NOMO-1 treated with dmso at 0.1 percent for 144 hours (cell line): ENCODE data around the gene GGA2.
A peak's percentile ranks its signal among the peaks of the same experiment; 100 is the strongest.
"Not testable (repeated sequence)": the region's sequence is repeated elsewhere in the genome, so short reads cannot be mapped to it uniquely, and the experiment has no call there.

Experiments
- DNase-seq: peaks from one replicate; lab custom pipeline; 2025; ENCODE audit not compliant: unreplicated experiment; lab: John Stamatoyannopoulos, UW

The GGA2 gene

DNA sequence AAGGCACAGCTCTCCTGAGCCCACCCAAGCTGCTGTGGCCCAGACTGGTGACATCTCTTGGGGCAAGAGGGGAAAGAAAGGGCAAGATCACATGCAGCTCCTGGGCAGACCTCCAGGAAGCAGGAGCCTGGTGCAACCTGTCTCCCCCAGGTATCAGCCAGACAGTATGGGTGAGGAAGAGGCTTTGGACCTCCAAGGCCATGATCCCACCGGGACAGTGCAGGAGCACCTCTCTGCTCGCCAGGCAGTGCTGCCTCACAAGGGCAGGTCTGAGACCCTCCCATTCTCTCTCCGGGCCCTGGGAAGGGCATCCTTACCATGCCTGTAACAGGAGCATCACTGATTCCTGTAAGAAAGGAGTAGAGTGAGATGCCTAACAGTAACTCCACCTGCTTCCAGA, 31.7 kb downstream of the GGA2 start:
- DNase-seq, result no peak

DNA sequence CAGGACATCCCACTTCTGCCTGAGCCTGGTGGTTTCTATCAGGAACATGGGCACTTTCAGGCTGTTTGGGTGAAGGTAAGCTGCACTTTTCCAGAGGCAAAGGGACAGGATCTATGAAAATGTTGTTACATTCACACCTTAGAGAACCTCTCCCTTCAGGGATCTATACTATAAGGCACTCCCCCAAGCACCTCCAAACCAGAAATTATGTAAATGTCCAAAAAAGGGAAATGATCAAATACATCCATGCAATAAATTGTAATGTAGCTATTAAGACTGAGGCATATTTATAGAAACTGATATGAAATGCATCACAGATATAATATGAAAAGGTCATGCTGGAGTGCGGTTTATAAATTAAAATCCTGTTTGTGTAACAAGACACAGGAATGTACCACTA, 34.0 kb downstream of the GGA2 start:
- no peak for DNase-seq

DNA sequence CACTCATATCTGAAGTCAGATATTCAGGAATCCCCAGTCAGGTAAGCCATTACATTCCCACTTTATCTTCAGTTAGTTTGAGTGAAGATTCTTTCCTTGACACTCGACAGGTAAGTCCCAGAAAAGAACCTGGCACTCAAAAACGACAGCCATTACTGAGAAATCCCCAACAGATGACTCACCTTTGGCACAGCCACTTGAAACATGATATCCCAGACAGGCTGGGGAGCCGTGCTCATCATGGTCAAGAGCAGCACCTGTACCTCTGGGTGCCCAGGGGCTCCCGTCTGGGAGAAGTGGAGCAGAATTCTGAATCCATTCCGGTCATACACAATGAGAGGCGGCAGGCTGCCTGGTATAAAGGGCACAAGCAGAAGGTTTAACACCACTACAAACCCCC, 40.5 kb downstream of the GGA2 start:
- no peak for DNase-seq

DNA sequence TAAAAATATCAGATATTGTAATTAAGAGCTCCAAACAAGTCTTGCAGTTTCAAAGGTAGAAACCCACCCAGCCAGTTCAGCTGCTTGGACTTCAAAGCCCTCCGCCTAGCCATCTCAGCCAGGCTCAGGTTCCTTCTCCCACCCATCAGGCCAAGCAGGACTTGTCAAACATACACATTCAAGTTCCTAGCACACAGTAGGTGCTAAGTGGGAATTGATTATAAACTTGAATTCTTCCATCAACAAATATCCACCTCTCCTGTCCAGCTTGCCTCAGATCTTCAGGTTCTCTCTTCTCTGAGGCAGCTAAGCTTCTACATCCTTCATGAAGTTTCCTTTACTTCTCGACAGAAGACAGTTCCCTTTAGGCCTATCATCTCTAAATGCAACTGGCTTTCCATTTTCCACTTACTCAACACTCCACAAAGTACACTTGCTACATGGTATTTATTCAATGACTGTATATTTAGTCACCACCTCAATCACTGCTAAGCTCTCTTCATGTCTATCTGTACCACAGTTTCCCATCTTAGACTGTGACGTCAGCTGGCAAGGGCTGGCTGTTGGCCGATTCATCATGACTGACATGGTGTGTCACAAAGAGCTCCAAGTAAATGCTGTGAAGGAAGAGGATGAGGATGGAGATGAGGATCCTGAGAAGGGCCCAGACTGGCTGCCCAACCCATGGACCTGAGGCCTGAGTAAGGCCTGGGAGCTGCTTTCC, 44.0 kb downstream of the GGA2 start:
- DNase-seq, result no peak

DNA sequence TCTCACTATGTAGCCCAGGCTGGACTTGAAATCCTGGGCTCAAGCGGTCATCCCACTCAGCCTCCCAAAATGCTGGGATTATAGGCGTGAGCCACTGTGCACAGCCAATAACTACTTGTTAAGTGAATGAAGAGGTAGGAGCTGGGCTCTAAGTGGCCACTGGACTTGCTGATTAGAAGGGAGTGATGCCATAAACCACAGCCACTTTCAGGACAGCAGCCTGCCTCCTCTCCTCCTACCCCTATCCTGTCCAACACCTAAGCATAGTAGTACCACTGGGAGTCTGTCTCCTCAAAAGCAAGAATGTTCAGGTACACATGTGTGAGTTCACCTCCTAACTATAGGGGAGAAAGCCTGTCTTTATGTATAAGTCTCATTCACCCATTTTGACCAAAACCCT, 45.1 kb downstream of the GGA2 start:
- no peak for DNase-seq

DNA sequence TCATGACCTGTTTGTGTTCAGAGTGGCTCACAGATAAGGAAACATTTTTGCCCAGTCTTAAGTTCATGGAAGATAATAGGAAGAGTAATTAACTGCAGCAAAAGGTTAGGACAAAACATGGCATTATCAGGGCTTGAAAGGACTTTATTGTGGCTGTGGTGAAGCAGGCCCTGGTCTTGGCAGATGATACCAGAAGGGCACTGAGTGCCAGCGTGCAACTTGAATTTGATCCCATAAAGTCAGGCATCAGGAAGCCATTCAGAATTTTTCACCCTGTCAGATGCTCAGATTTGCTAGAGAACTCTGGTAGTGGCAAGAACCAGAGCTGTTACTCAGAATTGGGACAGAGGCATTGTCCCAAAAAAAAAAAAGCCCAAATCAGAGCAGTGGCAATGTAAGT, 46.1 kb downstream of the GGA2 start:
- DNase-seq, result no peak

DNA sequence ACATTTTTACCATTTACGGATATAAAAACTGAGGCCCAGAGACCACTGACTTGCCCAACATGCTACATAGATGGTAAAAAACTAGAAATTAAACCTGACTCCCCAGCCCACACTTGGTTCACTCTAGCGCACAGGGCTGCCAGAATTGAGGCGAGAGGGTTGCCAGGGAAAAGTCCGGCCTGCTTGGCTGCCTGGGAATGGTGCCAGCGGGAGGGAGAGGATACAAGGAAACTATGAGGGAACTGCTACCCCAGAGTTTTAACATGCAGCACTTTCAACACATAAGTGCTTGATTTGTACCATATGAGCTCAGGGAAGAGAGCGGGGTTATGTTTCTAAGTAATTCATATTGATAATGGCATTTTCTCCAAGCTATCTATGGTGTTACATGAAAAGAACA, 47.3 kb downstream of the GGA2 start:
- DNase-seq, result not testable (repeated sequence)

DNA sequence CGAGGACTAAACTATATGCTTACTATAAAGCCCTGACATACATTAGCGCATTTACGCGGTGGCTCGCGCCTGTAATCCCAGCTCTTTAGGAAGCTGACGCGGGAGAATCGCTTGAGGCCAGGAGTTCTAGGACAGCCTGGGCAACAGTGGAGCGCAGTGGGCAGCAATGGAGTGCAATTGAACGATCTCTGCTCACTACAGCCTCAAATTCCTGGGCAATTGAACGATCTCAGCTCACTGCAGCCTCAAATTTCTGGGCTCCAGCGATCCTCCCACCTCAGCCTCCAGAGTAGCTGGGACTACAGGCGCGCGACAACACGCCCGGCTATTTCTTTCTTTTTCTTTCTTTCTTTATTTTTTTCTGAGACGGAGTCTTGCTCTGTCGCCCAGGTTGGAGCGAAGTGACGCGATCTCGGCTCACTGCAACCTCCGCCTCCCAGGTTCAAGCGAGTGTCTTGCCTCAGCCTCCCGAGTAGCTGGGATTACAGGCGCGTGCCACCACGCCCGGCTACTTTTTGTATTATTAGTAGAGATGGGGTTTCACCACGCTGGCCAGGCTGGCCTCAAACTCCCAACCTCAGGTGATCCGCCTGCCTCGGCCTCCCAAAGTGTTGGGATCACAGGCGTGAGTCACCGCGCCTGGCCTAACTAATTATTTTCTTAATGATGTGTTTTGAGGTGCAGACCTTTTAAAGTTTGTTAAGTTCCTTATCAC, 56.8 kb downstream of the GGA2 start:
- DNase-seq, result no peak

DNA sequence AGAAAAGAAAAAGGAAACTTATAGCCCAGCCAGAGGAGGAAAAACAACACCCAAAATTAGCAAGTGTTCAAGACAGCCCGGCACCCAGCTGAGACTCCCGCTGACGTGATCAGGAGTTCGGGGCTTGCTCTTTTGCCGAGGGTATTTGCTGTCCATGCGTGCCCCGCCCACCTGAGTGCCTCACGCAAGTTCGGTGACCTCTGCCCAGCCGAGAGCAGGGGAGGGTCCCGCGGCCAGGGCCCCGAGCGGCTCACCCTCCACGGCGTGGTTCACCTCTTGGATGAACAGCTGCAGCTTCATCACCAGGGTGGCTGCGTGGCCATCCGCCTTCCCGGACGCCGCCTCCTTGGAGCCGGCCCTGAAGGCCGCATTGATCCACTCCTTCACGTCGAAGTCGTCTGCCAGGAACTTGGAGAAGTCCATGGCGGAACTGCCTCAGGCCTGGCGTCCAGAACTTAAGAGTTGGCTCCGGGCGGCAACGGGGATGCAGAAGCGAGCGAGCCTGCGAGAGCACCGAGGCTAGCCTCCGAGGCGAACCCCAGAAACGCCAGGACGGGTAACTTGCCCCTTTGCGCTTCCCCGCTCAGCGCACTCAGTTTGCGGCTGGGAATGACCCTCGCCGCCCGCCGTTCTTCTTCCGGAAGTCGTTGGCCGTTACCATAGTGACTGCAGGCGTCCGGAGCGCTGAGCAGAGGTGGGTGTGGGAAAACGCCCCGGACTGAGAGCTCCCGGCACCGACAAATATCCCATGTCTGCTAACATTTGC, 57.5 kb downstream of the GGA2 start, which contains the start of gene COG7:
Gene COG7, minus strand, starts transcription at position 618 of the 766 bp plus-strand sequence. Its CDS starts 195 bp downstream, at position 423.
- peak; percentile 69 for DNase-seq

DNA sequence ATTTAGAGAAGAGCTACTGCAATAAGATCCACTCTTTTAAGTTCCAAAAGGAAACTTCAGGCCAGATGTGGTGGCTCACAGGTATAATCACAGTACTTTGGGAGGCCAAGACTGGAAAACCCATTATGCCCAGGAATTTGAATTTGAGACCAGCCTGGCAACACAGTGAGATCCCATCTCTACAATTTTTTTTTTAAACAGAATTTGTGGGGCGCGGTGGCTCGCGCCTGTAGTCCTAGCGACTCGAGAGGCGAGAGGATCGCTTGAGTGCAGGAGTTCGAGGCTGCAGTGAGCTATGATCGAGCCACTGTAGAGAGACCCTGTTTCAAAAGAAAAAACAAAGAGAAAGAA, 58.1 kb downstream of the GGA2 start:
- DNase-seq, result no peak

DNA sequence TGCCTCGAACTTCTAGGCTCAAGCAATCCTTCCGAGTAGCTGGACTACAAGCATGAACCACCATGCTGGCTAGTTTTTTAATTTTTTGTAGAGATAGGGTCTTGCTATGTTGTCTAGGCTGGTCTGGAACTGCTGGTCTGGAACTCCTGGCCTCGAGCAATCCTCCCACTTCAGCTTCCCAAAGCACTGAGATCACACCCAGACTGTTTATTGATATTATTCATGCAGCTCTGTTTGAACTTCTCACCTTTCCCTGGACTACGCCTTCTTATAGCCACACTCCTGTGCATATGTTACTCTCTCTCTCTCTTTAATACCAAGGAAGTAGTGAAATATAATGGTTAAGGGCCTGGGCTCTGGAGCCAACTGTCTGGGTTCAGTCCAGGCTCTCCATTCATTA, 61.9 kb downstream of the GGA2 start:
- no peak for DNase-seq

DNA sequence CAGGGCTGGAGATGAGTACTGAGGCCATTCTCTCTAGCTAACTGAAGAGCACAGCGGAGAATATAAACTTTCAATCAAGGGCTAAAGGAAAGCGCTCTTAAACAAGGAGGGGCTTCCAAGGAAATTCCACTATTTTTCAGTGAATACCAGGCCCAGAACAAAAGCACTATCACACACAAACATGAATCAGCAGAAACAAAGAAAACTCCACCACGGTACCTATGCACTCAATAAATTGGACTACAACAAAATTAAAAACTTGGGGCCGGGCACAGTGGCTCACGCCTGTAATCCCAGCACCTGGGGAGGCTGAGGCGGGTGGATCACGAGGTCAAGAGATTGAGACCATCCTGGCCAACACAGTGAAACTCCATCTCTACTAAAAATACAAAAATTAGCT, 72.8 kb downstream of the GGA2 start:
- not testable (repeated sequence) for DNase-seq

DNA sequence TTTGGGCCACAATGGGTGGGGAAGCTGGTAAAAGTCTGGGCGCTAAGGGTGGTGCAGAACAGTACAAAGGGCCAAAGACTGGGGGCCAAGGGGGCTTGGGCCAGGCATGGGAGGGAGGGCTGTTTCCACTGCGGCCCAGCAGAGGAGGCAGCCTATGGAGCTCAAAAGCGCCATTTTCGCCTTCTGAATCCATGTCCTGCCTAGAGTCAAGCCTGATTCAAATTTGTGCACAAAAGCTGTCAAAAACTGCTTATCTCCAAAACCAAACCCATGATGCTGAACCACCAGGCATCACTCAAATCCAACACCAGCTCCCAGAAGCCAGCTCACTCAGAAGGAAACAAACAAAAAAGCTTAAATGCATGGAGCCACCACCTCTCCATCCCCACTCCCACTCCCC, 73.3 kb downstream of the GGA2 start:
- DNase-seq, result no peak

DNA sequence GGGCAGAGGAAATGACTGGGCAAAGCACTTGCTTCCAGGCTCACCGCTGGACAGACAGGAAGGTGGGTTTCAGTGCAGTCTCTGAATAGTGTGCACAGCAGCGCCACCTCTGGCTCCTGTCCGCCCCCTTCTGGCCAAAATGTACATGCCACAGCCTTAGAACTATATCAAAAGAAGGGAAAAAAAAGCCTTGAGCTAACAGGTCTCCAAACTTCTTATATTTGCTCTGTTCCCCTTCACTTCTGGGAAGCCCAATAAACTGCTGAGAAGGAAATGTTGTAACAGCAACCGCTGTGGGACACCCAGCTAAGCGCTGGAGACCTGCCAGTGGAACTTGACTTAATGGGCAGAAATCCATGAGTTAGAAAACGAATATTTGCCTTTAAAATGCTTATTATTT, 74.8 kb downstream of the GGA2 start:
- peak; percentile 84 for DNase-seq

DNA sequence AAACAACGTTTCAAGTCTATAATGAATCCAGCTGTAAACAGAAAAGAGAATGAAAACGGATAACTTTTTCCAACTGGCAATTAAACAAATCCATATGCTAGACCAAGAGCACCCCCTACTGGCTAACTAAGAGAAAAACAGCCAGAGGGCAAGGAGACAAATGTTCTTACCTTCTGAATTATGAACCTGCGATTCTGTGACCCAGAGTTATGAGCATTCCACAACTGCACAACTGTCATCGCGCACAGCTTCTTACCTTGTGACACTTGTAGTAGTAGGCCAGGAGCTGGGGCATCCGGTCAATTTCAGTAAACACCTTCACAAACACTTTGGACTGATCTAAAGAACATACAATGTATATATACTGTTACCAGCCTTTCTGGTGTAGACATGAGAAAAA, 75.9 kb downstream of the GGA2 start:
- peak; percentile 19 for DNase-seq

DNA sequence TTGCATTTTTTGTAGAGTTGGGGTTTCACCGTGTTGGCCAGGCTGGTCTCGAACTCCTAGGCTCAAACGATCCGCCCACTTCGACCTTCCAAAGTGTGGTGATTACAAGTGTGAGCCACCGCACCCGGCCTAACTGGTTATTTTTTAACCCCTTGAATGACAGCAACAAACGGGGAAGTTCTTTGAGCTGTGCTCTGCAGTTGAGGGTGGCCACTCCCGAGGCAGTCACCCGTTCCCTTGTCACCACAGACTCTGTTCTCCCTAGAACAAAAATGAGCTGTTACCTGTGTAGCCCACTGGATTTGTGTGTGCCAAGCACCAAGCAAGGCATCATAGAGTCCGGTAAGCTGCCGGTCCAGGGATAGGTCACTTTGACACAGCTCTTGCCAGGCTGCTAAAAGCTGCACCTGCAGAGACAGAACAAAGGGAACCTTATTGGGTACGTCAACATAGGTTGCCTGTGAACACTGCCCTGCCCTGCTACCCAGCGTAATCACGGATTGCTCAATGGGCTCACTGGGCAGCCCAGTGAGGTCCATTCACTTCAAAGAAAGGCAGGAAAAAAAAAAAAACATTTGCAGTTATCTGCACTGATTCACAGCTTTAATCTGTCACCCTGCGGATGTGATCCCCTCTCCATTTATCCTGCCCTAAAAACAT, 76.9 kb downstream of the GGA2 start:
- DNase-seq, result no peak

DNA sequence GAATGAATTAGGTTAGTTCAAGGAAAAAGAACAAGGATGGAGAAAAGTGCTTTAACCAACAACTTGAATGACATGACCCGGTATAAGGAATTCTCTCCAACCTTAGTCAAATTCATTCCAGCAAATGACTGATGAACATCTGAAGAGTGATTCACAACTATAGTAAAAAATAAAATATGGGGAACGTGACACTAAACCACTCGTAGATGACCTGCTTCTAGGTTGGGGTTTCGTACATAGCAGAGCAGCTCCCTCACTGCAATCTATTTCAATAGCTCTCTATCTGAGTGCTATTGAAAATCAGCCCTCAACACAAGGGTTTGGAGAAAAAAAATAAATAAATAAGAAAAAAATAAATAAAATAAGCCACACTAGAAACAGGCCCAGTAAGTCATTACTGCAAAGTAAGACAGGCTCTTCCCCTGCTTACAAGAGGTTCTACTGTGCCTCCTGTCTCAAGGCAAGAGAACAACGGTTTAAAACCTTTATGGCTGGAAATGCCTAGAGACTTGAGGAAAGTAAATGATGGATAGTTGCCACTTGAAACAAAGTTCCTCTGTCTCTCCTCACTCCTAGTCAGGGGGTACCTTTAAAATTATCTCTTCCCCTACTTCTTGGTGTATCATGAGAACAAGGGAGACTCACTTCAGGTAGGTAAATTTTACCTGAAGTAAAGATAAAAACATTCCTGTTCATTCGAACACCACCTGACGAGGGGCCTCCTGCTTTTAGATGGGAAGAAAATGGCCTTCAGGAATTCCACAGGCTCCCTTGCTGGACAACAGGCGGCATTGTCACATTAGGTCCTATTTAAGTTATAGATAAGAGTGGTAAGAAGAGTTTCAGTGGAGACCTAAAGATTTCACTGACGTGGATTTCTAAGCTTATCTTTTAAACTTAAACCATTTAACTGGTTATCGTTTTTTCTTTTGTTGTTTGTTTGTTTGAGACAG, 77.8 kb downstream of the GGA2 start:
- DNase-seq, result no peak

DNA sequence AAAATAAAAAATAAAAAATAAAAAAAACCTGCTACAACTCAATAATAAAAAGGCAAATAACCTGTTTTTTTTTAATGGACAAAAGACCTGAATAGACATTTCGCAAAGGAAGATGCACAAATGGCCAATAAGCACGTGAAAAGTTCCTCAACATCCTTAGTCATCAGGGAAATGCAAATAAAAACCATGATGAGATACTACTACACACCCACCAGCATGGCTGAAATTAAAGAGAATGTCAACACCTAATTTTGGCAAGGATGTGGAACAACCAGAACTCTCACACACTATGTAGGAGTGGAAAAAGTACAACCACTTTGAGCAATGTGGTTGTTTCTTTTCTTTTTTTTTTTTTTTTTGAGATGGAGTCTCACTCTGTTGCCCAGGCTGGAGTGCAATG, 81.9 kb downstream of the GGA2 start:
- no peak for DNase-seq

DNA sequence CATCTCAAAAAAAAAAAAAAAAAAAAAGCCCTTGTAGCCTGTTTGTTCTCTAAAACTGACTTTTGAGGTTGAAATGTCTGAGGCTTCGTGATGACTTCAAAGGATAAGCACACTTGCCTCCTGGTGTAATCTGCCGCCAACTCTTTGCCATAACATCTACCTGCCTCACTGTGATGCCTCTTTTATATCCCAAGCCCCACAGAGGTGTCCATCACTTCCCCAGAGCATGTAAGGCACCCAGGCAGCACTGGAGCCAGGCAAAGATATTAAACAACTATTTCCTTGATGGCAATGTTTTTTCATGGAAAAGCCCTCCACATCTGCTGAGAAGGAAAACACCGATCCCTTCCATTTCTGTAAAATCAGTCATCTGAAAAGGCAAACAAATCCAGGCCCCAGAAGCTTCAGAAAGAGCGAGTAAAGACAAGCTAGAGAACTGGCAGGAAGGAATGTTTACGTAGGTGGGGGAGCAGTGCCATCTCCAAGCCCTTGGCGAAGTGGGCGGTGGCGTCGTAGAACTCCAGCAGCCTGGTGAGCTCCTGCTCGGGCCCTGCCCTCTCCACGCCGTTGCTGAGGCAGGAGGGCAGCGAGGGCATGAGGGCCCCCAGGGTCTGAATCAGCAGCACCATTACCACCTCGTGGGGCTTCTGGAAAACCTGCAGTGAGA, 85.9 kb downstream of the GGA2 start:
- DNase-seq, result no peak

DNA sequence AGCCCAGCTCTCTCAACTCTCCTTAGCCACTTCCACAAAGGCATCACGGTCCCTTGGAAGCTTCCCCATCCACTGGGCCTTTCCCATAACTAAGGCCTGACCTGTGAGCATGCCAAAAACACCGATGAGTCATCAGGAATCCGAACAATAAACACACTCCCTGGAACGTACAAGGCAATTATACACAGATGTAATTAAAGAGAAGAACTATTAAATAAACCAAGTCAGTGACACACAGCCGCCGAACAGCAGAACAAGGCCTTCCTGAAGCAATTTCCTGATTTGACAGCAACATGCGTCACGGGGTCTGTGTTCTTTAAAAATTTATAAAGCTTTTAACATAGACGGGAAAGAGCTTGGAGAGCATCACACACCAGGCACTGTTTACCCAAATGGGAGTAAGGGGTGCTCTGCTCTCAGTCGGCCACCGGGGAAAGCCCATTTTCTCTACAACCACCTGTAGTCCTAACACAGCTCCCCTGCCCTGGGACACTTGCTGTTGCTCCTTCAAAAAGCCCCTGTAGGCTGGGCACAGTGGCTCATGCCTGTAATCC, 86.7 kb downstream of the GGA2 start:
- no peak for DNase-seq
